ENCODE measurements around the gene SSH3.

DNA sequence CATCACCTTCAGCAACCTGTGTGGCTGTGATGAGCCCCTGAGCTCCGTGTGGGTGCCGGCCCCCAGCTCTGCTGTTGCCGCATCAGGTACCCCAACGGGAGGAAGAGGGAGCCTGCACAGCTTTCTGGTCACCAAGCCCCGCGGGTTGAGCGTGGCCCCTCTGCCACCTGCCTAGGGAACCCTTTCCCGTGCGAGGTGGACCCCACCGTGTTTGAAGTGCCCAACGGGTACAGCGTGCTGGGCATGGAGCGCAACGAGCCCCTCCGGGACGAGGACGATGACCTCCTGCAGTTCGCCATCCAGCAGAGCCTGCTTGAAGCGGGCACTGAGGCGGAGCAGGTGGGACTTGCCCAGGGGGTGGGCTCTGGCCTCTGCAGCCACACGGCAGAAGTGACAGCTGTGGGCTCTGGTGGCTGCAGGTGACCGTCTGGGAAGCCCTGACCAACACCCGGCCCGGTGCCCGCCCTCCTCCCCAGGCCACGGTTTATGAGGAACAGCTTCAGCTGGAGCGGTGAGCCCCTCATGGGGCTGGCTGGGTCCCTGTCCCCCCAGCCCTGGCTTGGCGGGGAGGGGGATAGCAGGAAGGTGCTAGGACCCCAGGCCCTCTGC, 1.9 kb upstream of the SSH3 start:
- TF ChIP-seq NFE2L2 (IDR thresholded peaks at IDR 0.05; ENCODE audit: low read depth, low read length) (no peak), CTCF (conservative IDR thresholded peaks at IDR 0.05; ENCODE audit: low read depth, low read length) (no peak), POLR2A (IDR thresholded peaks at IDR 0.05; ENCODE audit: low read depth, low read length) (no peak), CEBPB (IDR thresholded peaks at IDR 0.05; ENCODE audit: low read depth, low read length) (no peak), MAZ (IDR thresholded peaks at IDR 0.05; ENCODE audit: borderline replicate concordance, low read depth, low read length) (no peak), MXI1 (IDR thresholded peaks at IDR 0.05; ENCODE audit: borderline replicate concordance, low read depth, low read length) (no peak), RAD21 (IDR thresholded peaks at IDR 0.05; ENCODE audit: low read length) (no peak), ELK1 (IDR thresholded peaks at IDR 0.05; ENCODE audit: borderline replicate concordance, low read depth, low read length) (no peak), MAFK (IDR thresholded peaks at IDR 0.05; ENCODE audit: low read depth, low read length) (no peak)
